T-helper 1 cell treated with Interleukin-12 subunit alpha and Interleukin-12 subunit beta and Interleukin-4 antibody, amounts not matched to agents 30 ng/mL and 1 ng/mL, for 36 hours (primary cell): ENCODE data around the gene SLC7A11. TPM values are rescaled to one million over a fixed set of nuclear protein-coding genes. Genes with fewer than 3 reads are reported as not detected.
"Not testable (repeated sequence)": the region's sequence is repeated elsewhere in the genome, so short reads cannot be mapped to it uniquely, and the experiment has no call there.

Source experiments
- intact Hi-C: fragments of 100-400 bp; cut with micrococcal nuclease; formaldehyde crosslinking; loops from one replicate; pipeline ENCODE4 v1.15.1; 2024
- total RNA-seq: library from RNA; stranded (reverse); gene quantifications from 2 replicates; pipeline ENCODE4 v1.2.3, GENCODE V29; 2022

SLC7A11 gene
- total RNA-seq, 1 donor from 2014 or later, result 4.0 TPM

- intact Hi-C loops, result loop anchor here (1.0 to 5.0 kb wide), 4 partner anchors 8 to 1314 kb away; partner anchors contain the start of genes ELF2 and SETD7
These were observed 1.2 kb upstream of the SLC7A11 start for GRCh38 chr4:138243369-138243768.

- intact Hi-C loops, result loop anchor here (1.0 to 5.0 kb wide), 9 partner anchors 7 to 1315 kb away; partner anchors contain the start of genes ELF2, NAA15, NOCT and SETD7
These were observed 646 bp upstream of the SLC7A11 start for GRCh38 chr4:138242834-138243156.

GRCh38 chr4:138241281-138242075 lies 671 bp downstream of the SLC7A11 start:
- intact Hi-C loops, result loop anchor here (1.0 to 5.0 kb wide), 8 partner anchors 14 to 1316 kb away; partner anchors contain the start of genes ELF2, NAA15, NOCT and SETD7

GRCh38 chr4:138239491-138239890 lies 2.7 kb downstream of the SLC7A11 start:
- intact Hi-C loops, result no loop called here

- intact Hi-C loops, result no loop called here
These were observed 3.4 kb downstream of the SLC7A11 start for GRCh38 chr4:138238521-138239292.

GRCh38 chr4:138237132-138237531 lies 5.0 kb downstream of the SLC7A11 start:
- intact Hi-C loops, result not testable (repeated sequence)

- intact Hi-C loops, result no loop called here
These were observed 6.1 kb downstream of the SLC7A11 start for GRCh38 chr4:138236037-138236436.

- intact Hi-C loops, result loop anchor here (1.0 kb wide), 1 partner anchor 8 kb away; no protein-coding TSS in a partner anchor
These were observed 6.7 kb downstream of the SLC7A11 start for GRCh38 chr4:138235419-138235952.

- intact Hi-C loops, result no loop called here
These were observed 7.9 kb downstream of the SLC7A11 start for GRCh38 chr4:138234248-138234647.

GRCh38 chr4:138233313-138234034 lies 8.7 kb downstream of the SLC7A11 start:
- intact Hi-C loops, result no loop called here

GRCh38 chr4:138232364-138232763 lies 9.8 kb downstream of the SLC7A11 start:
- intact Hi-C loops, result no loop called here

- intact Hi-C loops, result no loop called here
These were observed 12.1 kb downstream of the SLC7A11 start for GRCh38 chr4:138230048-138230447.

- intact Hi-C loops, result no loop called here
These were observed 13.0 kb downstream of the SLC7A11 start for GRCh38 chr4:138229160-138229559.

GRCh38 chr4:138226351-138226750 lies 15.8 kb downstream of the SLC7A11 start:
- intact Hi-C loops, result no loop called here

- intact Hi-C loops, result no loop called here
These were observed 16.7 kb downstream of the SLC7A11 start for GRCh38 chr4:138225477-138225876.

GRCh38 chr4:138224614-138225013 lies 17.5 kb downstream of the SLC7A11 start:
- intact Hi-C loops, result no loop called here

- intact Hi-C loops, result no loop called here
These were observed 18.8 kb downstream of the SLC7A11 start for GRCh38 chr4:138223231-138223910.

GRCh38 chr4:138222046-138222445 lies 20.1 kb downstream of the SLC7A11 start:
- intact Hi-C loops, result no loop called here

GRCh38 chr4:138218976-138219375 lies 23.2 kb downstream of the SLC7A11 start:
- intact Hi-C loops, result no loop called here

GRCh38 chr4:138217567-138217966 lies 24.6 kb downstream of the SLC7A11 start:
- intact Hi-C loops, result no loop called here
